NCI-H526 (cell line): ENCODE results near the gene GBP6.
"Not testable (repeated sequence)": the region's sequence is repeated elsewhere in the genome, so short reads cannot be mapped to it uniquely, and the experiment has no call there.

Source experiments
- DNase-seq, 2 experiments: peaks; one replicate each; lab custom pipeline; 2025; lab: John Stamatoyannopoulos, UW

The GBP6 gene, protein sequence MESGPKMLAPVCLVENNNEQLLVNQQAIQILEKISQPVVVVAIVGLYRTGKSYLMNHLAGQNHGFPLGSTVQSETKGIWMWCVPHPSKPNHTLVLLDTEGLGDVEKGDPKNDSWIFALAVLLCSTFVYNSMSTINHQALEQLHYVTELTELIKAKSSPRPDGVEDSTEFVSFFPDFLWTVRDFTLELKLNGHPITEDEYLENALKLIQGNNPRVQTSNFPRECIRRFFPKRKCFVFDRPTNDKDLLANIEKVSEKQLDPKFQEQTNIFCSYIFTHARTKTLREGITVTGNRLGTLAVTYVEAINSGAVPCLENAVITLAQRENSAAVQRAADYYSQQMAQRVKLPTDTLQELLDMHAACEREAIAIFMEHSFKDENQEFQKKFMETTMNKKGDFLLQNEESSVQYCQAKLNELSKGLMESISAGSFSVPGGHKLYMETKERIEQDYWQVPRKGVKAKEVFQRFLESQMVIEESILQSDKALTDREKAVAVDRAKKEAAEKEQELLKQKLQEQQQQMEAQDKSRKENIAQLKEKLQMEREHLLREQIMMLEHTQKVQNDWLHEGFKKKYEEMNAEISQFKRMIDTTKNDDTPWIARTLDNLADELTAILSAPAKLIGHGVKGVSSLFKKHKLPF

DNA sequence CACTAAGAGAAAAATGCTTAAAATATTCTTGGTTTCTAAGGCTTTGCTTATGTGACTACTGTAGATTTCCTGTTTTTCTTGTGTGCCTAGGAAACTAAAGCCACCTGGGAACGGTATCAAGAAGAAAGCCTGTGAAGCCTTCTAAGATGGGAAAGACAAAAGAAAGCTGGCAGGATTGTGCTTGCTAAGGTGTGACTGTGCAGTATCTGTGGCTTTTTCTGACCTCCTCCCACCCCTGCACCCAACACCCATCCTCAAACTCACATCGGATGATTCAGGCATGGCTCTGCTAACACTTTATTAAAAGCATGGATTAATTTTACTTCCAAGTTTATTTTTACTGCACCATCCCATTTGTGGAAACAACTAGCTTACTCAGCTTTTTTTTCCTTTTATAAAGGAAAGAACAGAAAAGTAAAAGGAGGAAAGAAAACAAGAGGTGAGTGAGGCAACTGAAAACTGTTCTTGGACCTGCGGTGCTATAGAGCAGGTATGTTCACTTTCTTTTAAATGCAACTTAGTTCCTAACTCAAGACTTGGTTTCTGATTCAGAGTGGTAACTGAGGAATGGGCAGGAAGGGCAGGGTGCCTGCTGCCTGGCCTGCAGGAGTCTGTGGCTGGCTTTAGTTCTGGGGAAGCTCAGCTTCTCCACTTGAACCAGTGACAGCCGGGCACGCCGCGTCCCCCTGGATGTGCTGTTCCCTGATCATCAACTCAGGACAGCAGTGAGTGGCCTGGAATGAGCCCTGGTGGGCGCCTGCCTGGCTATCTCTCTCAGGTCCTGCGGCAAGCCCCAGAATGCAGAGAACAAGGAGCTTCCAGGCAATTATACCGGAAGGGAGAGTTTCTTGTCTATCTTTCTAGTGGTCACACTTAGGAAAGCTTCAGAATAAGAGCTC, at the start of gene GBP6:
GBP6 (plus strand) TSS at position 422 of the 899 bp plus-strand sequence. CDS start 4,493 bp downstream, outside the sequence.
- no peak for DNase-seq

DNA sequence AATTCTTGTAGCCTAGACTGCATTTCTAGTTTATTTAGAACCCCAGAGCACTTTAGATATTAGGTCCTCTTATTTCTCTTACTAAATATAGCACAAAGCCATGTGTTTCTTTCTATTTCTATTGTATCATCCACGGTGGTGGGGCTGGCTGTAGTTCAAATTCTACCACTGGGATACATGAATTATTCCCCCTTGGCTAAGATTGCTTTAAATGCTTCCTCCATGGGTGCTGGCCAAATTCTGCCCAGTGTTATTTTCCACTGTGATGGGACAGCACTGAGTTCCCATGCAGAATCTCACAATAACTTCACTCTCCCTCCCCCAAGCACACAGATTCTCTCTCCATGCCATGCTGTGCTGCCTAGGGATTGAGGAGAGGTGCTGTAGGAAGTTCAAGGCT, 41.5 kb upstream of the GBP6 start:
- DNase-seq: no peak

DNA sequence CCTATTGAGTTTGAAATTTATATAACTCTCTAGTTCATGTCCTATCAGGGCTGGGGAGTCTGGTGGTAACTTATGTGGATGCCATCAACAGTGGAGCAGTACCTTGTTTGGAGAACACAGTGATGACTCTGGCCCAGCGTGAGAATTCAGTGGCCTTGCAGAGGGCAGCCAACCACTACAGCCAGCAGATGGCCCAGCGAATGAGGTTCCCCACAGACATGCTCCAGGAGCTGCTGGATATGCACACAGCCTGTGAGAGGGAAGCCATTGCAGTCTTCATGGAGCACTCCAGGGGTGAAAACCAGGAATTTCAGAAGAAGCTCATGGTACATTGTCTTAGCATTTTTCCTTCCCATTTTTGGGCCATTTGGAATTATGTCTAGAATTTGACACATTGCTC, 32.0 kb upstream of the GBP6 start:
- DNase-seq: no peak

DNA sequence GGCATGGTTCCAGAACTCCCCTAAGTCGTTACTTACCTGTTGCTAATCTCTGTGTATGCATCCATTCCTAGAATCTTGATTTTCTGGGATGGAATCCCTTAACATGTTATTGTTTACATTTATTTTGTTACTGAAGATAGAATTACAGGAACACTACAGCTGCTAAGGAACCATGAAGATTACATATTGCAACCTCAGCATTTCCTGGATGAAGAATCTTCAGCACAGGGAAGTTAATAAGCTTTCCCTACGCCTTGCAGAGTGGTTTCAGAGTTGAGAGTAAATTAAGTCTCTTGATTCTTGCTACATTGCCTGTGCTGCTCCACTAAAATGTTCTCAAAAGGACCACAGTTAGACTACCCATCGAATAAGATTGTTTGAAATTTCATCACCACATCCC, 31.4 kb upstream of the GBP6 start:
- DNase-seq: no peak

DNA sequence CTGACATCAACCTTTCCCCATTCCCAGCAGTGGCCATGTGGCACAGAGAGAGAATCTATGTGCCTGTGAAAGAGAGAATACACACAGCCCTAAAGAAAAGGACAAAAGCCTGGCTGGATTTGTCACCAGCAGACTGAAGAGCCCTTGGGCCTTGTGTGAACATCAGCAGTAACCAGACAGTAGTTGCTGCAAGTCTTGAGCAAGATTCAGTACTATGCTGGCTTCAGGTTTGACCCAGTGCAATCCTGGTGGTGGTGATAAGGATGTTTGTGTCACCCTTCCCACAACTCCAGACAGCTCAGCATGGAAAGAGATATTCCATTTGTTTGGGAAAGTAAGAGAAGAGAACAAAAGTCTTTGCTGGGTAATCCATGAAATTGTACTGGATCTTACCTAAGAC, 28.4 kb upstream of the GBP6 start:
- no peak for DNase-seq

DNA sequence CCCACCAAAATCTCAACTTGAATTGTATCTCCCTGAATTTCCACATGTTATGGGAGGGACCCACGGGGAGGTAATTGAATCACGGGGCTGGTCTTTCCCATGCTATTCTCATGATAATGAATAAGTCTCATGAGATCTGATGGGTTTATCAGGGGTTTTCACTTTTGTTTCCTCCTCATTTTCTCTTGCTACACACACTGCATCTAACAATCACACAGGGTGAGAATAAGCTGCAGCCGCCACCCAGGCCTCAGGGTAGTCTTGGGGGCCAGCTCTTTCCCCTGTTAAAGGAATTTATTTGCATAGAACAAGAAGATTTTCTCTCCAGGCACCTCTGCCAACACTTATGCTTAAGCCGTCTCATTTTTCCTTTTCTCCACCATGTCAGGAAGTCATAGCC, 26.0 kb upstream of the GBP6 start:
- no peak for DNase-seq

DNA sequence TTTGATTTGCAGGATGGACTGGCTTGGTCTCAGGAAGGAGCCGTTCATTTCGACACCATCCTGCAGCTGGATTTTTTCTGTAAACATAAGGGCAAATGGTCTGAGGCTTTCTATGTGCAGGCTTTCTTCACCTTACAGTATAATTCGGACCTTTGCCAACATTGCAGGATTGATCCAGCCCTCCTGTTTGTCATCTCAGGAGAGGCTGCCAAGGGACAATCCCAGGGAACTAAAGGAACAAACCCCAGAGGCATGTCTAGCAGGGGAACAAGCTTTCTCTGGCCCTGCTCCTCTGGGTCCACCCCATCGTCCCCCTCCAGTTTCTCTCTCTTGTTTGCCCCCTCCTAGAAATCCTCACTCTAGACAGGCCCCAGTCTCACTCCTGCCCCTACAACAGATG, 24.8 kb upstream of the GBP6 start:
- no peak for DNase-seq

DNA sequence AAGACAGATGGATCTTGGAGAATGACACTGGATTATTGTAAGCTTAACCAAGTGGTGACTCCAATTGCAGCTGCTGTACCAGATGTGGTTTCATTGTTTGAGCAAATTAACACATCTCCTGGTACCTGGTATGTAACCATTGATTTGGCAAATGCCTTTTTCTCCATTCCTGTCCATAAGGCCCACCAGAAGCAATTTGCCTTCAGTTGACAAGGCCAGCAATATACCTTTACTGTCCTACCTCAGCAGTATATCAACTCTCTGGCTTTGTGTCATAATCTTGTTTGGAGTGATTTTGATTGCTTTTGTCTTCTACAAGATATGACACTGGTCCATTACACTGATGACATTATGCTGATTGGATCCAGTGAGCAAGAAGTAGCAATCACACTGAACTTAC, 18.4 kb upstream of the GBP6 start:
- DNase-seq: not testable (repeated sequence)

DNA sequence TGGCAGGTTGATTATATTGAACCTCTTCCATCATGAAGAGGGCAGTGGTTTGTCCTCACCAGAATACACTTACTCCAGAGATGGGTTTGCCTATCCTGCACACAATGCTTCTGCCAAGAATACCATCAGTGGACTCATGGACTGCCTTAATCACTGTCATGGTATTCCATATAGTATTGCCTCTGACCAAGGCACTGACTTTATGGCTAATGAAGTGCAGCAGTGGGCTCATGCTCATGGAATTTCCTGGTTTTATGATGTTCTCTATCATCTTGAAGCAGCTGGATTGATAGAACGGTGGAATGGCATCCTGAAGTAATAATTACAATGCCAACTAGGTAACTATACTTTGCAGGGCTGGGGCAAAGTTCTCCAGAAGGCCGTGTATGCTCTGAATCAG, 16.6 kb upstream of the GBP6 start:
- no peak for DNase-seq

DNA sequence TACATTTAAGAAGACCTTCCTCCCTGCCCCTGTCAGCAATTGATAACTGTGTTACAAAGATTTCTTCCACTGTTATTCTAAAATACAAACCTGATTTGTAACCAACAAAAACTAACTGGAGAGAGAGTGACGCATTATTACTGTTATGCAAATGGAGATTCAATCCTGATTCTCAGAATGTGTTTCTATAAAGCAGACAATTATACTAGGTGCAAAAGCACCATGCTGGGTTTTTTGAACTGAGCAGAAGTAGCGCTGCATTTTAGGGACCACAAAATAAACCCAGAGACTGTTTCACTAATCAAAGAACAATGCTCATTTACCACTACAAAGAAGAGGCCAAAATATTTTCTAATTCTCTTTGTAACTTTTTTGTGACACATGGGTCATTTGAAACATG, 13.6 kb upstream of the GBP6 start:
- no peak for DNase-seq

DNA sequence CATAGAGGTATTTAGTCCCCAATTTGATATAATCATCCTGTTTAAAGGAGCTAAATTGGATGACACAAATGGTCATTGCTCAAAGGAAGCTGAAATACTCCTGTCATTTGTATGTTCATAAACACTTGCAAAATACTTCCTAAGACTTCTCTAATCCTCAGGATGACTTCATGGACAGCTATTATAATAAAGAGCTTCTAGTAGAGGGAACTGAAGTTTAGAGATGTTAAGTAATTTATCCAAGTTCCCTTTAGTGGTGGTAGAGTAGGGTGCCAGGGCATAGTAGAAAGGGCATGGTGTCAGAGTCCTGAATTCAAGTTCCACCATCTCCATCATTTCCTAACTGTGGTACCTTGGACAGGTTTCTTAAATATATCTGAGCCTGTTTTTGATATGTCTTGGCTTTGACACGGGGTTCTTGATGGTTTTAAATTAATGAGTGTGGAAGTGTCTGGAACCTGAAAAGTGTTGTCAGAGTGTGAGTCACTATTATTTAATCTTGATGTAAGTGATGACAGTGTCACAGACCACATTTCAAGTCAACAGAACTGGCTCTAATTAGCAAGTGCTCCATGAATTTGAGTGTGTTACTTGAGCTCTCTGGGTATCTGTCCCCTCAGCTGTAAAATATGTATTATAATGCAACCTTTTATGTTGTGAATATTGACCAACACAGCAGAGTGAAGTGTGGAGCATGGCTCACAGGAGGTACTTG, 12.1 kb upstream of the GBP6 start:
- no peak for DNase-seq

DNA sequence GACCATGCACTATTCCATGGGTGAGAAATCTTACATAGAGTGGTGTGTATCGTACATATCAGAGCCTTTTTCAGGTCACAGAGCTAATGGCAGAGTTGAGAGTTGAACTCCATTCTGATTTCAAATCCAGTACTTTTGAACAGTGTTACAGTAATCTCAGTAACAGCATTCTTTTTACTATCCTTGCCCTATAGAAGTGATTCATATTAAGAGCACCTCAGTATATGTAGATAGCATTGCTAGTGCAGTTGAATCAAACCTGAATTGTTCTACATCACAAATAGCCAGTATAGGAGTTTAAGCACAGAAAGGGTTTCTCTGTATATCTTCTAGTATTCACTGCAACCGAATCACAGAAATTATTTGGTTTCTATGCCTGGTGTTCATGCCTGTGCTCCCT, 11.4 kb upstream of the GBP6 start:
- no peak for DNase-seq

DNA sequence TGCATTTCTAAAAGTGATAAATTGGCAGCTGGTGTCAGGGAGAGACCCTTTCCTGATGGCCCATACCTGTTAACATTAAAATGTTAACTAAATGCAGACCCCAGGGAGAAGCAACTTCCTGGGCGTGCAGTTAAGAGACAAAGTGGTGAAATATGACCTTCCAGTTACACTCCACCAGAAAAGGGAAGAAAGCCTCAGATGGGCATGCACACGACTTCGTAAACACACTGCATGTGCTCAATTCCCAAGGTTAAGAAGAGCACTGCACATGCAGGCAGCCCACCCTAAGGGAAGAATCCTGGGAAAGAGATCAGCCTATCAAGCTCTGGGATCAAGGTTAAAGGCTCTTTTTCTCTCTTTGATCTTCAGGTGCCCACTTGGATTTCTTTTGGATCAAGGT, 9.7 kb upstream of the GBP6 start:
- no peak for DNase-seq

DNA sequence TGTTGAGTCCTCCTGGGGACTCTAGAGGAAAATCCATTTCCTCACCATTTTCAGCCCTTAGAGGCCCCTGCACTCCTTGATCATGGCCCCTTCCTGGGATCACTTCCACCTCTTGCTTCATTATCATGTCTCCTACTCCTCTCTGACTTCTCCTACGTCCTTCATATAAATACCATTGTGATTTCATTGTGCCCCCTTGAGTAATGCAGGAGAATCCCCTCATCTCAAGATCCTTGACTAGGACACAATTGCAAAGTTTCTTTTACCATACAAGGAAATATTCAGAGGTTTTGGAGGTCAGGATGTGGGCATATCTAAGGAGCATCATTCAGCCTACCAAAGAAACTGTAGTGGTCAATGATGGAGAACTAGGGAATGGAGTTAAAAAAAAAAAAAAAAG, 8.8 kb upstream of the GBP6 start:
- DNase-seq: no peak

DNA sequence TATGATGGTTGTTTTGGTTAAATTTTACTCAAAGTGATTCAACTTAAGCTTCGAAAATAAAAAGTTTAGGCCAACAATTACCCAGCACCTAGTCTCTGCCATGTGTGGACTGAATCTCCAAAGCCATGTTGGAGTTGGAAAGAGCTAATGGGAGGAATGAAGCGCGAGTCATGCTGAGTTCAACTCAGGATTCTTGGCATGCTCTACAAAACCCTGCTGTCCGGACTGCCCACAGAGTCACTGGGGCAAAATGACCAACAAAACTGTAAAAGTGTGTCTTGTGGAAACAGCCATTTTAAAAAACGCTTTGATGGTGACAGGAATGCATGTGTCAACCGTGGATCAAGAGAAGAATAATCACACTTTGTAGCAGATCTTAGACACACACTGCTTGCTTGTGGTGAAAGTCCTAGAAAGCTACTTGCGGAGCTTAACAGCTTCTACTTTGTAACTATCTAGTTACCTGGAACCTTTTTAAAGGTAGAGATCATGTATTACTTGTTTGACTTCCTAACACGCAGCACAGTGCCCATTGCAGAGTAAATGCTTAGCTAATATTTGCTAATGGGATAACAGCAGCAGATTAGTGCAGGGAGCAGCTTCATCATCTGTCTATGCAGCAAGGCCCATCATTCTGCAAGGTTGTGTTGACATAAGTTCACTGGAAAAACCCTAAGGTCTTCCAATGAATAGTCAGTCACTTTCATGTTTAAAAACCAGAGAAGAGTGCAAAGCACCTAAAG, 7.0 kb upstream of the GBP6 start:
- no peak for DNase-seq

DNA sequence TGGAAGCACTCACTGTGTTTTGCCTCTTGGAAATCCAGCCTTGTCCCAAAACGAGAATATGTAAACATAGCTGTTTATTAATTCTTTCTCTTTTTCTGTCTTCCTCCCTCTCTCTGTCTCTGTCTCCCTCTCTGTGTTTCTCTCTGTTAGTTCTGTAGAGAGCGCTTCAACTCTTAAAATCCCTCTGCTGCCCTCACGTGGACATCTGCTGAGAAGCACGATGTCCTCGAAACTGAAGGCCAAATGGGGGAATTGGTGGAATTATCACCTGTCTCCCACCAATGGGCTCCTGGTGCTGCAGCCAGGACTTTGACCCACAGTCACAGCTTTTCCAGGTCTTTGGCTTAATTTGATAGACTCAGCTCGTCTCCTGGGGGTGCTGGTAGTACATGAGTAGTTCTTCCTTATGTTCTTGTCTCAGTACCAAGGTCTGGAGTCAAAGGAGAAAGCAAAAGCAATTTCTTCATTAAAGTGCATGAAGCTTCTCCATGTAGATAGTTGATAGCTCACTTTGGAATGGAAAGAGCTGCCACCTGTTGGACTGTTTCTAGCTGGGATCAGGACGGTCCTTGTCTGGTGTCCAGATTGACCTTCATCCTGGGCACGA, 5.5 kb upstream of the GBP6 start:
- DNase-seq: peak; percentile 67 to 90

DNA sequence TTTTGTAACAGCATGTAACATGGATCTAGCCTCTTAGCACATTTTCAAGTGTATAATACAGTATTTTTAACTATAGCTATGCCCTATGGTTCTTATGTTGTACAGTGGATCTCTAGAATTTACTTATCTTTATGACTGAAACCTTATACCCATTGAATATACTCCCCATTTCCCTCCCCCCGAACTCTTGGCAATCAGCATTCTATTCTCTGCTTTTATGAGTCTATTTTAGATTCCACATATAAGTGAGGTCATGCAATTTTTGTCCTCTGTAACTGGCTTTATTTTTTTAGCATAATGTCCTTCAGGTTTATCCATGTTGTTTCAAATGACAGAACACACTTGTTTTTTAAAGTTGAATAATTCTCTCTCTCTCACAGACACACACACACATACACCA, 3.1 kb upstream of the GBP6 start:
- DNase-seq: no peak

DNA sequence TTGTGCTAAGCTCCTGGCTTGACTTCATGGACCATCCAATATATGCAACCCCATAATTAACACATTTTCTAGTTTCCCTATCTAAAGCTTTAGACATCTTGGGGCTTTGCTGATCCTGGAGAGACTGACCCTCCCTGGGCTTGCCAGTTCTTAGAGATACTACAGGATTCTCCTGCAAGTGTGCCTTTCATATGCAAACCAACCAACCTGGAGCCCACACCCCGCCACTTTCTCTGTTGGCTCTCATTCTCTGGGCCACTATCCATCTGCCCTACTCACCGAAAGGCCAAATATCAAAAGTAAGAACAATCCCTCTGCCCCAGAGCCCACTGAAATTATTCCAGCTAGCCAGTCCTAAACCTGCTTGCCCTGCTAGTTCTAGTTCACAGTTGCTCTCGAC, 2.2 kb upstream of the GBP6 start:
- no peak for DNase-seq

DNA sequence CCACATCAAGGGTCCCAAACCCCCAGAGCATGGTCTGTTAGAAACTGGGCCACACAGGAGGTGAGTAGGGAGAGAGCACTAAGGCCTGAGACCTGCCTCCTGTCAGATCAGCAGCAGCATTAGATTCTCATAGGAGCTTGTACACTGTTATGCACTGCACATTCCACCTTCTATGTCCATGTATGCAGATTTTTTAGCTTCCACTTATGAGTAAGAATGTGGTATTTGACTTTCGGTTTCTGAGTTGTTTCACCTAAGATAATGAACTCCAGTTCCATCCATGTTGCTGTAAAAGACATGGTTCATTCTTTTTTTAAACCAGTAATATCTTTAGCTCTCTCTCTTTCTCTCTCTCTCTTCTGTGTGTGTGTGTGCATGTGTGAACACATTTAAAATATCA, 663 bp upstream of the GBP6 start:
- no peak for DNase-seq

DNA sequence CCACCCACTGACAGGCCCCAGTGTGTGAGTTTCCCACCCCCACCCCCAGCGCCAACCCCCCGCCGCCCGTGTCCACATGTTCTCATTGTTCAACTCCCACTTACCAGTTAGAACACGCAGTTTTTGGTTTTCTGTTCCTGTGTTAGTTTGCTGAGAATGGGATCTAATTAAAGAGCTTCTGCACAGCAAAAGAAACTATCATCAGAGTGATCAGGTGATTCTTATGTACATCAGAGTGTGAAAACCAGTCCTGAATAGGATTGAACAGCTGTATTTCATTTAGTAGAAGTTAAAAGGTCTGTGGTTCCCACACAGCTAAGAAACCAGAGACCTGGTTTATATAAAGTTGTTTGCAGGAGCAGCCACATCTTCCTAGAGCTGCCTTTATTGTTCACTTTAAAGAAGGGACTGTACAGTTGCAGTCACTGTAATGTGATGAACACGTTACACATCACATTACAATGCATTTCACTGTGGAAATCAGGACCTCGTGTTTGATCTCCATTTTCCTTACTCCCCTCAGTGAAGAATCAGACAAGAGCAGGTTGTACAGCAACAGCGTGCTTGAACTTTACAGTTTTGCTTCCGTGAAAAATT, 1.2 kb downstream of the GBP6 start:
- DNase-seq: no peak

DNA sequence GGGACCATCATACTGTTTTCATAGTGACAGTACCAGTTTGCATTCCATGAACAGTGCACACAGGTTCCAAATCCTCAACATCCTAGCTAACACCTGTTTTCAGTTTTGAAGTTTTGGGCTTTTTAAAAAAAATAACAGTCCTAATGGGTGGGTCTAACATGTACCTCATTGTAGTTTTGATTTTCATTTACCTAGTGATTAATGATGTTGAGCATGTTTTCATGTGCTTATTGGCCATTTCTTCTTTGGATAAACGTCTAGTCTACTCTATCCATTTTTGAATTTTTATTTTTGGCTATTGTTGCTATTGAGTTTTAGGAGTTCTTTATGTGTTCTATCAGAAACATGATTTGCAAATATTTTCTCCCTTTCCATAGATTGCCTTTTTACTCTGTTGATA, 3.4 kb downstream of the GBP6 start:
- DNase-seq: no peak
